MM.1S (cell line): ENCODE measurements around the gene ATF7.
A peak's percentile ranks its signal among the peaks of the same experiment; 100 is the strongest.
"Not testable (repeated sequence)": the region's sequence is repeated elsewhere in the genome, so short reads cannot be mapped to it uniquely, and the experiment has no call there.

Source experiments
- DNase-seq: peaks from one replicate; pipeline ENCODE4 v3.0.0-alpha.2; 2015
- H2AFZ ChIP-seq: fragments of 300-600 bp; sonication (generic); 2 replicates; pipeline ENCODE4 v1.6.0; 2016; ENCODE audit warnings: antibody characterized with exemption, low read length
- H3F3A ChIP-seq: fragments of 300-600 bp; sonication (generic); 2 replicates; pipeline ENCODE4 v1.6.1; 2016; ENCODE audit warnings: mild to moderate bottlenecking, antibody characterized with exemption, low read length, moderate library complexity, mixed read lengths; ENCODE audit not compliant: insufficient read depth
- H3K27ac ChIP-seq: fragments of 300-600 bp; sonication (generic); 2 replicates; pipeline ENCODE4 v1.5.1; 2016; ENCODE audit warnings: mild to moderate bottlenecking, low read length
- H3K27me3 ChIP-seq: fragments of 300-600 bp; sonication (generic); replicated peaks from 2 replicates; pipeline ENCODE4 v1.6.0; 2016; ENCODE audit warnings: low read length; ENCODE audit not compliant: insufficient read depth
- H3K36me3 ChIP-seq: fragments of 300-600 bp; sonication (generic); replicated peaks from 2 replicates; pipeline ENCODE4 v1.6.1; 2016; ENCODE audit warnings: mild to moderate bottlenecking, low read length, mixed read lengths; ENCODE audit not compliant: insufficient read depth
- H3K4me1 ChIP-seq: fragments of 300-600 bp; sonication (generic); 2 replicates; pipeline ENCODE4 v1.6.1; 2016; ENCODE audit warnings: low read length, mixed read lengths
- H3K4me2 ChIP-seq: fragments of 300-600 bp; sonication (generic); 2 replicates; pipeline ENCODE4 v1.6.0; 2016; ENCODE audit warnings: low read depth, low read length
- H3K4me3 ChIP-seq: fragments of 300-600 bp; sonication (generic); 2 replicates; pipeline ENCODE4 v1.5.1; 2016; ENCODE audit warnings: low read length, mixed read lengths
- H3K79me2 ChIP-seq: fragments of 300-600 bp; sonication (generic); 2 replicates; pipeline ENCODE4 v1.6.1; 2016; ENCODE audit warnings: mixed run types, low read length, mixed read lengths
- H3K9ac ChIP-seq: fragments of 300-600 bp; sonication (generic); 2 replicates; pipeline ENCODE4 v1.6.1; 2016; ENCODE audit warnings: low read length, mixed read lengths
- H3K9me2 ChIP-seq: fragments of 300-600 bp; sonication (generic); replicated peaks from 2 replicates; pipeline ENCODE4 v1.6.1; 2016; ENCODE audit warnings: mild to moderate bottlenecking, low read length, mixed read lengths; ENCODE audit not compliant: insufficient read depth
- H3K9me3 ChIP-seq: fragments of 300-600 bp; sonication (generic); replicated peaks from 2 replicates; pipeline ENCODE4 v1.6.1; 2016; ENCODE audit warnings: mild to moderate bottlenecking, low read length, mixed read lengths; ENCODE audit not compliant: insufficient read depth
- H4K20me1 ChIP-seq: fragments of 300-600 bp; sonication (generic); 2 replicates; pipeline ENCODE4 v1.6.1; 2016; ENCODE audit warnings: mild to moderate bottlenecking, low read length, moderate library complexity, mixed read lengths; ENCODE audit not compliant: insufficient read depth
- EZH2 ChIP-seq: fragments of 300-600 bp; sonication (generic); optimal IDR thresholded peaks from 2 replicates; pipeline ENCODE3; 2017; ENCODE audit warnings: low read depth, mild to moderate bottlenecking, antibody characterized with exemption, low read length, mixed read lengths
- EZH2phosphoT487 ChIP-seq: fragments of 300-600 bp; sonication (generic); IDR thresholded peaks from 2 replicates; pipeline ENCODE4 v1.6.1; 2018; ENCODE audit warnings: antibody characterized with exemption, low read length
- TF ChIP-seq, protein P1 (sequence below): fragments of 300-600 bp; sonication (generic); IDR thresholded peaks from 2 replicates; pipeline ENCODE4 v1.5.1; 2016; ENCODE audit warnings: antibody characterized with exemption, low read length, mixed read lengths

The ATF7 gene

DNA sequence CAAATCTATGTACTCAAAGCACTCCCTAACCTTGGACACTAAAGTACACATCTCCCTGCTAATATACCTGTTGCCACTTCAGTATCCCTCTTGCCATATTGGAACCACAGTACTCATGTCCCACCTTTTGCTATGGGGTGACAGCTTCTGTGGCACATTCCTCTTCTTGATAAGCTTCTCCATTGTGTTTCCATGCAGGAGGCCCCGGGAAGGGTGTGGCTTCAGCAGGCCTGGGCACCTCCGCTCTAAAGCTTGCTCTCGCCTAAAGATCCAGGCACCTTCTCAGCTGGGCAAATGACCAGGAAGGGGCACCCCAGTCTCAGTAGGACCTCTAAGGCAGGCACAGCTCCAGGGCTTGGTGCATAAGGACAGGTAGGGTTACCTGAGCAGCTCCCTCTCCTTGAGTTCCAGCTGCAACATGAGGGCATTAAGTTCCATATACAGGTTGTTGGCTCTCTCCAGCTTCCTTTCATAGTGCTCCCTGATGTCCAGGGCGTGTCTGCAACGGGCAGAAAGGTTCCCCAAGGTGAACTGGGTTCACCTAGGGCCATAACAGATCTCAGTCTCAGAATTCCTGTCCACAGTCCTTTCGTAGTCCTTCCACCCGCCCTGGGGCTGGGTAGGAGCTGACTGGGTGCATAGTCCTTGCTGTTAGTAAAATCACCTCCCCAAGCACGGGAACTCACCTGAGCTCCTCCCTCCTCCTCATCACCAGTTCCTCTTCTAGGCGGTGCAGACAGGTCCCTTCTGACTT is 142.8 kb downstream of the ATF7 start:
- no peak for DNase-seq
- peaks cover 23% of the 10 kb centered on the region; the same call in 1 of the 2 replicates for H3K36me3 ChIP-seq
- H3K27me3 ChIP-seq, result no peaks in the 10 kb centered on the region
- no peaks in the 10 kb centered on the region for H3K9me2 ChIP-seq
- TF ChIP-seq, protein P1, sequence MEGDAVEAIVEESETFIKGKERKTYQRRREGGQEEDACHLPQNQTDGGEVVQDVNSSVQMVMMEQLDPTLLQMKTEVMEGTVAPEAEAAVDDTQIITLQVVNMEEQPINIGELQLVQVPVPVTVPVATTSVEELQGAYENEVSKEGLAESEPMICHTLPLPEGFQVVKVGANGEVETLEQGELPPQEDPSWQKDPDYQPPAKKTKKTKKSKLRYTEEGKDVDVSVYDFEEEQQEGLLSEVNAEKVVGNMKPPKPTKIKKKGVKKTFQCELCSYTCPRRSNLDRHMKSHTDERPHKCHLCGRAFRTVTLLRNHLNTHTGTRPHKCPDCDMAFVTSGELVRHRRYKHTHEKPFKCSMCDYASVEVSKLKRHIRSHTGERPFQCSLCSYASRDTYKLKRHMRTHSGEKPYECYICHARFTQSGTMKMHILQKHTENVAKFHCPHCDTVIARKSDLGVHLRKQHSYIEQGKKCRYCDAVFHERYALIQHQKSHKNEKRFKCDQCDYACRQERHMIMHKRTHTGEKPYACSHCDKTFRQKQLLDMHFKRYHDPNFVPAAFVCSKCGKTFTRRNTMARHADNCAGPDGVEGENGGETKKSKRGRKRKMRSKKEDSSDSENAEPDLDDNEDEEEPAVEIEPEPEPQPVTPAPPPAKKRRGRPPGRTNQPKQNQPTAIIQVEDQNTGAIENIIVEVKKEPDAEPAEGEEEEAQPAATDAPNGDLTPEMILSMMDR, result no peak
- H3K4me1 ChIP-seq, result peaks cover 24% of the 10 kb centered on the region
- peak overlapping the region; percentile 9; the same call in 1 of the 2 replicates for H3K27ac ChIP-seq
- H3K79me2 ChIP-seq, result peaks cover 32% of the 10 kb centered on the region
- peaks cover 78% of the 10 kb centered on the region for H3F3A ChIP-seq
- H3K4me2 ChIP-seq, result no peak overlapping the region
- no peaks in the 10 kb centered on the region for H3K9me3 ChIP-seq
- H4K20me1 ChIP-seq, result peaks cover 7% of the 10 kb centered on the region; the same call in 1 of the 2 replicates
- H2AFZ ChIP-seq, result no peak overlapping the region
- no peak overlapping the region for H3K4me3 ChIP-seq
- H3K9ac ChIP-seq, result no peak overlapping the region

- Histone ChIP-seq H3K9ac (no peak overlapping the region), H4K20me1 (peaks cover 7% of the 10 kb centered on the region; the same call in 1 of the 2 replicates), H3K4me1 (peaks cover 31% of the 10 kb centered on the region), H3K79me2 (peaks cover 39% of the 10 kb centered on the region), H3K27ac (no peak overlapping the region; the same call in 1 of the 2 replicates), H2AFZ (no peak overlapping the region), H3K4me2 (no peak overlapping the region), H3K9me2 (no peaks in the 10 kb centered on the region), H3K36me3 (peaks cover 23% of the 10 kb centered on the region; the same call in 1 of the 2 replicates), H3K27me3 (no peaks in the 10 kb centered on the region), H3F3A (peaks cover 85% of the 10 kb centered on the region), H3K9me3 (no peaks in the 10 kb centered on the region), H3K4me3 (no peak overlapping the region)
- DNase-seq, result no peak
- TF ChIP-seq EZH2phosphoT487 (no peak), EZH2 (no peak)
- TF ChIP-seq, protein P1, result no peak
These were observed 143.5 kb downstream of the ATF7 start for GRCh38 chr12:53482626-53483168.

DNA sequence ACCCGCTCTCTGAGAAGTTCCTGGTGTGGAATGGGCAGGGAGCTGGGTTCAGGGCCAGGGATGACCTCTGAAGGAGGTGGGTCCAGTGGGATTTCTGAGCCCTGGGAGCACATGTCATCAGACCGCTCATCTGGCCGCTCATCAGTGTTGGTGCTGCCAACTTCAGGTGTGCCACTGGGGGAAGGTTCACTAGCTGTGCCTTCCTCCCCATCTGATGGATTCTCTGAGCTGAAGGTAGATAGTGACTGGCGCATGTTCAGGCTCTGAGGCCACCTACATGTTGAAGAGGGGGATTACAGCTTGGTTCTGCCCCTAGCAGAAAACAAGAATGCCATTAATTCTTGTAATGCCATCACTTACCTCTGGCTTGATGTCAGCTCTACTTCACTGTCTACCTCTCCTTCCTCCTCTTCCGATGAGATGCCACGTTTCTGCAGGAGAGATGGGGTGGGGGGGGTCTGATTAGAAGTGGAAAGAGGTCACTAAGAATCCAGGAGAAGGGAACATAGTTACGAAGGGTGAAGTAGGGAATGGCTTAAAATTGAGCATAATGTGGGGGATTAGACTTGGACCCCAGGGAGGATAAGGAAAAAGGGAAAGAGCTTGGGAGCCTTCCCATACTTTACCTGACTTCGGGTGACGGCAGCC is 144.1 kb downstream of the ATF7 start:
- Histone ChIP-seq H3K9me2 (no peaks in the 10 kb centered on the region), H3K4me1 (peaks cover 35% of the 10 kb centered on the region), H2AFZ (no peak overlapping the region), H3K4me3 (no peak overlapping the region), H3K4me2 (no peak overlapping the region), H3K9me3 (no peaks in the 10 kb centered on the region), H3K36me3 (peaks cover 23% of the 10 kb centered on the region; the same call in 1 of the 2 replicates), H3K79me2 (peaks cover 45% of the 10 kb centered on the region), H4K20me1 (peaks cover 7% of the 10 kb centered on the region; the same call in 1 of the 2 replicates), H3K27me3 (no peaks in the 10 kb centered on the region), H3F3A (peaks cover 85% of the 10 kb centered on the region), H3K9ac (no peak overlapping the region), H3K27ac (peak overlapping the region; percentile 42; the same call in 1 of the 2 replicates)
- TF ChIP-seq, protein P1, result peak; percentile 46
- TF ChIP-seq EZH2, result no peak
- DNase-seq, result peak; percentile 48

- Histone ChIP-seq H3K4me1 (peaks cover 41% of the 10 kb centered on the region), H3K27ac (peak overlapping the region; percentile 42; the same call in 1 of the 2 replicates), H3F3A (peaks cover 85% of the 10 kb centered on the region), H3K79me2 (peaks cover 51% of the 10 kb centered on the region), H3K36me3 (peaks cover 23% of the 10 kb centered on the region; the same call in 1 of the 2 replicates)
- H2AFZ ChIP-seq, H4K20me1 ChIP-seq, H3K4me3 ChIP-seq, H3K9me2 ChIP-seq, DNase-seq, H3K9me3 ChIP-seq, H3K27me3 ChIP-seq, H3K4me2 ChIP-seq, H3K9ac ChIP-seq: not testable (repeated sequence)
These were observed 144.7 kb downstream of the ATF7 start for GRCh38 chr12:53481458-53481857.
